Breast epithelium (tissue), 3 donors: Measurements from ENCODE around the gene AGTPBP1.
A peak's percentile ranks its signal among the peaks of the same experiment; 100 is the strongest.

Source experiments
- CTCF ChIP-seq, 3 donors: fragments of 450-650 bp; IDR thresholded peaks; one replicate each; pipeline ENCODE4 v1.5.1; 2016 to 2017; ENCODE audit warnings: antibody characterized with exemption in 3 of 3, mild to moderate bottlenecking in 3 of 3, moderate library complexity in 3 of 3
- POLR2A ChIP-seq: fragments of 450-650 bp; IDR thresholded peaks from one replicate; pipeline ENCODE4 v1.6.1; 2016; ENCODE audit warnings: antibody characterized with exemption, mild to moderate bottlenecking, moderate library complexity
- POLR2AphosphoS5 ChIP-seq, 3 donors: sonication (generic); formaldehyde crosslinking; IDR thresholded peaks; one replicate each; pipeline ENCODE4 v1.6.1; 2017; ENCODE audit warnings: antibody characterized with exemption in 3 of 3

DNA sequence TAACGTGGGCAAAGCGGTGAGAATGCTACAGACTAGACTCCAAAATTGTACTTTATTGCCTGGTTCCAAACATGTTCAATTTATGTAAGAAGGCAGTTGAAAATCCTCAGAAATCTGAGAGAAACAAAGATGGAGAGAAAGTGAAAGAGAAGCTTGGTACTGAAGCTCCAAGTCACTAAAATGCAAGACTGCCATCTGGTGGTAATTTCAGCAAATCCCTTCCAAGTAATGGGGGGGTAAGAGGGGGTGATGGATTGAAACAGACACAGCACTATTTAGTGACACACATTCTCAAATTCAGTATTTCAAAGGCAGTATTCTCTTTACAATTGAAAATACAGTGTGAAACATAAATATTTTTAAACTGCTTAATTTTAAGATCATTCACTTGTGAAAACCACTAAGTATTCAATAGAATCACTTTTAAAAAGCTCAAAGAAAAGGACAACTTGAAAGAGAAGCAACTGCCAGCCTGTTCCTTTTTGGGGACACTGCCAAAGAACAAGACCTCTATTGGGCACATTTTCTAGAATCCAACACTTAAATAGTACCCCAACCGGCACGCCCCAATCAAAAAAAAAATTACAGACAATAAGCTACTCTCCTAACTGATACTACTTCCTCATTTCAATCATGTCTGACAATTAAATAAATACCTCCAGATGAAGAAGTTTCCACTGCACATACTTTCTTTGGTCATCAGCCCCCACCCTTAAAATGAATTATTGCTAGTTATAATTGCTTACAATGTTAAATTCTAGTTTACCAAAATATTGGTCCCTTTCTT lies 131.5 kb downstream of the AGTPBP1 start:
- TF ChIP-seq POLR2A = no peak
- peak; percentile 56 to 79 (median 66) for TF ChIP-seq CTCF (IDR thresholded peaks at IDR 0.05)
- no peak for TF ChIP-seq POLR2AphosphoS5 (IDR thresholded peaks at IDR 0.05)
